GM12892 (cell line): ENCODE results near the gene AGAP9.
"Not testable (repeated sequence)": the region's sequence is repeated elsewhere in the genome, so short reads cannot be mapped to it uniquely, and the experiment has no call there.

Experiments
- POLR2A ChIP-seq: IDR thresholded peaks from 2 replicates; pipeline ENCODE4 v1.6.1; 2011; ENCODE audit warnings: low read depth, low read length, control low read depth
- POLR2AphosphoS5 ChIP-seq: IDR thresholded peaks from 2 replicates; pipeline ENCODE4 v1.6.1; 2011; ENCODE audit warnings: low read depth, low read length, control low read depth

DNA sequence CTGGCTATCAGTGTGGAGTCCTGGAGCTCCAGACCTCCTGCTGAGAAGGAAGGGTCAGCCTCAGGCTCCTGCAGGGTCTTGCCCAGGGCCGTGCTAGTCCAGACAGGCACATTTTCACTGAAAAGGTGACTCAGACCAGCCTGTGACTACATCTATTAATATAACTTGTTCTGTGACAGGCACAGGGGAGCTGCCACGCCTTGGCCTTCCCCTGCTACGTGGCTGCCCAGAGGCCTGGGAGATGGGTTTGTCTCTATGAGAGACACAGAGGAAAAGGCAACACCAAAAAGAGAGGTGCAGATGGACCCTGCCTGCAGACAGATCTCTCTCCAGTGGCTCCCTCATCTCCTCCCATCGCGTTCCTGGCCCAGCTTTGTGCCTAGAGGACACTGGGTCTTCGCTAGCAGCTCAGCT lies 41.7 kb downstream of the AGAP9 start:
- TF ChIP-seq POLR2A, POLR2AphosphoS5: not testable (repeated sequence)
